Globus pallidus (tissue), 1 donor: ENCODE measurements around the gene SRRM3.
"Not testable (repeated sequence)": the region's sequence is repeated elsewhere in the genome, so short reads cannot be mapped to it uniquely, and the experiment has no call there.

Experiments
- DNase-seq: peaks from one replicate; pipeline ENCODE4 v3.0.0-alpha.2; 2015; ENCODE audit warnings: low spot score

SRRM3 gene

GRCh38 chr7:76201732-76202665, at the start of gene SRRM3:
Gene SRRM3 (plus strand): TSS chr7:76201896. CDS start chr7:76235067, 33,171 bp downstream.
- peak; percentile 57 for DNase-seq

GRCh38 chr7:76151932-76152331, 49.8 kb upstream of the SRRM3 start:
- DNase-seq, result no peak

GRCh38 chr7:76153571-76154230, 48.0 kb upstream of the SRRM3 start:
- not testable (repeated sequence) for DNase-seq

- DNase-seq, result peak; percentile 27
These were observed 45.8 kb upstream of the SRRM3 start for GRCh38 chr7:76155938-76156337.

GRCh38 chr7:76156992-76157685, 44.6 kb upstream of the SRRM3 start:
- not testable (repeated sequence) for DNase-seq

GRCh38 chr7:76158416-76158815, 43.3 kb upstream of the SRRM3 start:
- DNase-seq, result not testable (repeated sequence)

GRCh38 chr7:76162416-76163170, 39.1 kb upstream of the SRRM3 start:
- DNase-seq, result not testable (repeated sequence)

GRCh38 chr7:76163812-76164211, 37.9 kb upstream of the SRRM3 start:
- DNase-seq, result not testable (repeated sequence)

- DNase-seq, result no peak
These were observed 36.4 kb upstream of the SRRM3 start for GRCh38 chr7:76165106-76165972.

- DNase-seq, result no peak
These were observed 35.7 kb upstream of the SRRM3 start for GRCh38 chr7:76165973-76166403.

- peak; percentile 95 for DNase-seq
These were observed 35.1 kb upstream of the SRRM3 start for GRCh38 chr7:76166404-76167255.

GRCh38 chr7:76173566-76174205, 28.0 kb upstream of the SRRM3 start:
- no peak for DNase-seq

GRCh38 chr7:76176951-76177350, 24.7 kb upstream of the SRRM3 start:
- not testable (repeated sequence) for DNase-seq

- DNase-seq, result no peak
These were observed 22.0 kb upstream of the SRRM3 start for GRCh38 chr7:76179686-76180085.

- no peak for DNase-seq
These were observed 19.3 kb upstream of the SRRM3 start for GRCh38 chr7:76182225-76182960.

- no peak for DNase-seq
These were observed 16.4 kb upstream of the SRRM3 start for GRCh38 chr7:76185187-76185896.

- DNase-seq, result no peak
These were observed 14.4 kb upstream of the SRRM3 start for GRCh38 chr7:76187272-76187671.

GRCh38 chr7:76189276-76189675, 12.4 kb upstream of the SRRM3 start:
- no peak for DNase-seq
